Measurements from ENCODE around the gene RIC8B. TPM values are rescaled to one million over a fixed set of nuclear protein-coding genes. Genes with fewer than 3 reads are reported as not detected.

The RIC8B gene
- total RNA-seq, 1 donor from 2014 or later = 22.1 TPM

DNA sequence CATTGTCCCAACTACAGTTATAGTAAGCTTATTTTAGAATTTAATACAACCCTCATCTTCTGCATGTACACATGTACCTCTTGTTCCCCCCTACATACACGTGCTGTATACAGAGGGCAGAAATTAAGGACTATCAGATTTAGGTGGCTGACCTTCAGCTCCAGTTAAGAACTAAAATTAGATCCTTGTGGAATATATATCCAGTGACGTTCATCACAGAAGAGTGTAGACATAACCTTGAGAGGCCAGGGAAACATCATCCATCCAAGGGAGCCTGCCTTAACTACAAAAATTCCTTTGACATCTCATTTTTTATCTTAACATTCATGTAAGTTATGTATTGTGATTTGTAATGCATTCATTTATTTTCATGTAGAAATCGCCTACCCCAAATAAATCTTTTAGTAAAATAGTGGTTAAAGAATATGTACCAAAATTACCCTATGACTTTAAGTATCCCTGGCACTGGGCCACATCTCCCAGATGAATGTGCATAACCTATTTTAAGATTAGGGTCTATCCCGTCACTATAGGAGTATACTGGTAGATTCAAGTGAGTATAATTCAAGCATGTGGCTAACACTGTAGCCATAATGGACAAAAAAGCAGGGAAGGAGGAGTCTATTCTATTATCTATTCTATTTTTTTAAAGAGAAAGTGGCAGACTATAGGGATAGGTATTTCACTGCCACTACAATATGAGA, 27.5 kb downstream of the RIC8B start:
- H3K36me3 Mint-ChIP-seq = peaks cover 23% of the 10 kb centered on the region
- H3K4me3 Mint-ChIP-seq = no peak overlapping the region
- no peaks in the 10 kb centered on the region for H3K9me3 Mint-ChIP-seq
- TF ChIP-seq, protein P1, sequence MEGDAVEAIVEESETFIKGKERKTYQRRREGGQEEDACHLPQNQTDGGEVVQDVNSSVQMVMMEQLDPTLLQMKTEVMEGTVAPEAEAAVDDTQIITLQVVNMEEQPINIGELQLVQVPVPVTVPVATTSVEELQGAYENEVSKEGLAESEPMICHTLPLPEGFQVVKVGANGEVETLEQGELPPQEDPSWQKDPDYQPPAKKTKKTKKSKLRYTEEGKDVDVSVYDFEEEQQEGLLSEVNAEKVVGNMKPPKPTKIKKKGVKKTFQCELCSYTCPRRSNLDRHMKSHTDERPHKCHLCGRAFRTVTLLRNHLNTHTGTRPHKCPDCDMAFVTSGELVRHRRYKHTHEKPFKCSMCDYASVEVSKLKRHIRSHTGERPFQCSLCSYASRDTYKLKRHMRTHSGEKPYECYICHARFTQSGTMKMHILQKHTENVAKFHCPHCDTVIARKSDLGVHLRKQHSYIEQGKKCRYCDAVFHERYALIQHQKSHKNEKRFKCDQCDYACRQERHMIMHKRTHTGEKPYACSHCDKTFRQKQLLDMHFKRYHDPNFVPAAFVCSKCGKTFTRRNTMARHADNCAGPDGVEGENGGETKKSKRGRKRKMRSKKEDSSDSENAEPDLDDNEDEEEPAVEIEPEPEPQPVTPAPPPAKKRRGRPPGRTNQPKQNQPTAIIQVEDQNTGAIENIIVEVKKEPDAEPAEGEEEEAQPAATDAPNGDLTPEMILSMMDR (conservative IDR thresholded peaks at IDR 0.05) = no peak
- no peaks in the 10 kb centered on the region for H3K4me1 Mint-ChIP-seq (ENCODE audit: unreplicated experiment)
- DNase-seq (ENCODE audit: extremely low spot score, unreplicated experiment) = no peak
- H3K27ac Mint-ChIP-seq = no peak overlapping the region
- H3K27me3 Mint-ChIP-seq = no peaks in the 10 kb centered on the region

DNA sequence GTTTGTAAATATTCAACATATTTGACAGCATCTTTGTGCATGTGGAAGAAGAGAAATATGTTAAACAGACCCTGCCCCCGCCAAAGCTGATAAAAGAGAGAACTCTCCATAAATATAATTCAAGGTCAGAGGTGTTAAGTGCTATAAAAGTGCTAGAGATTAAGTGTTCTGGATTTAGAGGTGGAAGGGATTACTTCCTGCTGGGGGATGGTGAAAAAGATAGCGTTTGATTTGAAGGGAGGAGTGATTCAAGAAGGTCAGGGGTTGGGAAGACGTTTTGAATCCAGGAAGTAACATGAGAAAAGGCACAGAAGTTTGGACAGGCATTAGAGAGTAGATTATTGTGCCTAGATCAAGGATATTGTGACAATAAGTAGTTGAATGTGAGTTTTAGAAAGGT, 30.2 kb downstream of the RIC8B start:
- H3K36me3 Mint-ChIP-seq = peaks cover 25% of the 10 kb centered on the region
- H3K9me3 Mint-ChIP-seq = no peaks in the 10 kb centered on the region
- DNase-seq (ENCODE audit: extremely low spot score, unreplicated experiment) = no peak
- H3K27ac Mint-ChIP-seq = no peak overlapping the region
- no peak overlapping the region for H3K4me3 Mint-ChIP-seq
- no peaks in the 10 kb centered on the region for H3K4me1 Mint-ChIP-seq (ENCODE audit: unreplicated experiment)
- TF ChIP-seq, protein P1 (conservative IDR thresholded peaks at IDR 0.05) = no peak
- no peaks in the 10 kb centered on the region for H3K27me3 Mint-ChIP-seq

DNA sequence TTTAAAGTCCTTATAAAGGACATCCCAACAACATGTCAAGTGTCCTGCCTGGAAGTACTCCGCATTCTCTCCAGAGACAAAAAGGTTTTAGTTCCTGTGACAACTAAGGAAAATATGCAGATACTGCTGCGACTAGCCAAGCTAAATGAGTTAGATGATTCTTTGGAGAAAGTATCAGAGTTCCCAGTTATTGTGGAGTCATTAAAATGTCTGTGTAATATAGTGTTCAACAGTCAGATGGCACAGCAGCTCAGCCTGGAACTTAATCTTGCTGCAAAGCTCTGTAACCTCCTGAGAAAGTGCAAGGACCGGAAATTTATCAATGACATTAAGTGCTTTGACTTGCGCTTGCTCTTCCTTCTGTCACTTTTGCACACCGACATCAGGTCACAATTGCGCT, 40.2 kb downstream of the RIC8B start:
- Mint-ChIP-seq H3K4me3 (no peak overlapping the region), H3K27ac (no peak overlapping the region), H3K4me1 (ENCODE audit: unreplicated experiment) (no peaks in the 10 kb centered on the region), H3K27me3 (no peaks in the 10 kb centered on the region), H3K9me3 (no peaks in the 10 kb centered on the region), H3K36me3 (peaks cover 19% of the 10 kb centered on the region)
- no peak for DNase-seq (ENCODE audit: extremely low spot score, unreplicated experiment)
- TF ChIP-seq, protein P1 (conservative IDR thresholded peaks at IDR 0.05) = no peak

DNA sequence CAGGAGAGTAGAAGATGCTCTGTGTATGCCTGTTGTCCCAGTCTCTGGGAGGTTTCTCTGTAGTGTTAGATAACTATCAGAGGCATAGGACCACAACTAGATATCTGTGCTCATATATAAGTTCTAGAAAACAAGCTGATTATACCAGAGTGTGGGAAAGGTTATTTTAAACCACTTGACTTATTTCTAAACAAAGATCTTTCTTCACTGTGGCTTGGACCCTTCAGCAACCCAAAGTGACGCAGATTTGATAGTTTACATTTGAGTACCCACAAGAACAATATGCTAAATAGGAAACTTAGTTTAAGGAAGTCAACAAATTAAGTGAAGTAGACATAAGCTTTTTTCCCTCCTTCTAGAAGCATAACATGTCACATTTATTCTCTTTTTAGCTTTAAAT, 41.3 kb downstream of the RIC8B start:
- no peak for DNase-seq (ENCODE audit: extremely low spot score, unreplicated experiment)
- H3K9me3 Mint-ChIP-seq = no peaks in the 10 kb centered on the region
- no peaks in the 10 kb centered on the region for H3K4me1 Mint-ChIP-seq (ENCODE audit: unreplicated experiment)
- no peak overlapping the region for H3K27ac Mint-ChIP-seq
- H3K4me3 Mint-ChIP-seq = no peak overlapping the region
- peaks cover 23% of the 10 kb centered on the region for H3K36me3 Mint-ChIP-seq
- TF ChIP-seq, protein P1 (conservative IDR thresholded peaks at IDR 0.05) = no peak
- H3K27me3 Mint-ChIP-seq = no peaks in the 10 kb centered on the region

DNA sequence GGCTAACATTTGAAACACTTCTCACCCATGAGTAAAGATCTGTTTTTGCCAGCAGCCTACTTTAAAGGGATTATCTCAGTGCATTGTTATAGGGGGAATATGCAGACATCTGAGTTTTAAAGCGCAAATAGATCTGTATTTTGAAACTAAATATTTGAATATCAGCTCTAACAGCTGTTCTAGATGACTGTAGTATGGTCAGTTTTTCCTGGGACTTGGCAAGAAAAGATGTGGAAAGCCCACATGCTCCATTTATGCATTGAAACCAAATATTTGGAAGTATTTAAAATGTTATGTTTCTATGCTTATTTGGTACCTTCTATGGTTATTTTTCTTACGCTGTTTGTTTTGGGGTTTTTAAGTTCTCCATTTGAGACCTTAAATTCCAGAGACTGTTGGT, 41.7 kb downstream of the RIC8B start:
- no peaks in the 10 kb centered on the region for H3K4me1 Mint-ChIP-seq (ENCODE audit: unreplicated experiment)
- H3K4me3 Mint-ChIP-seq = no peak overlapping the region
- TF ChIP-seq, protein P1 (conservative IDR thresholded peaks at IDR 0.05) = no peak

More for the DNA sequence above, 41.7 kb downstream of the RIC8B start:
- no peak overlapping the region for H3K27ac Mint-ChIP-seq
- H3K27me3 Mint-ChIP-seq = no peaks in the 10 kb centered on the region
- H3K9me3 Mint-ChIP-seq = no peaks in the 10 kb centered on the region
- H3K36me3 Mint-ChIP-seq = peaks cover 24% of the 10 kb centered on the region
- no peak for DNase-seq (ENCODE audit: extremely low spot score, unreplicated experiment)

All from type B pancreatic cell (in vitro differentiated cells).